GM21381 (cell line): ENCODE measurements around the gene AQP1.

Experiments
- ATAC-seq: cut with Tn5 transposase; IDR thresholded peaks from one replicate; pipeline ENCODE4 v1.9.1; 2021; ENCODE audit warnings: mild to moderate bottlenecking, moderate library complexity; ENCODE audit not compliant: unreplicated experiment

The AQP1 gene

DNA sequence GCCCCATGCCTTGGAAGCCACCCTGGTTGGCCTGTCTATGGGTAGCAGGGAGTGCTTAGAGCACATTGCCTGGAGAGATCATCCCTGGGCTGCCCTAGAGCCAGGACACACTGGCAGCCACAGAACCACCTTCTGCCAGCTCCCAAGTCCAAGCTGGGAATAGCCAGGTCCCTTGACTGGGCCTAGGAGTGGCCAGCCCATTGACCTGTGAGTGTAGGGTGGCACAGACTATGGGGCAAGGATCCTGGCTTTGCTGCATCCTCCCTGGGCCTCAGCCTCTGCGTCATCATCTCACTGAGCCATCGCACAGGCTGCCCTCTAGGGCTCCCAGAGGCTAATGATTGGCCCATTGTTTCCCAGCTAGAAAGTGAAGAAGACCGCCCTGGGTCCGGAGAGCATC is 7.0 kb downstream of the AQP1 start:
- no peak for ATAC-seq

- ATAC-seq: no peak
These were observed 8.4 kb downstream of the AQP1 start for GRCh38 chr7:30920021-30920583.

- ATAC-seq: no peak
These were observed 9.2 kb downstream of the AQP1 start for GRCh38 chr7:30920584-30921539.

DNA sequence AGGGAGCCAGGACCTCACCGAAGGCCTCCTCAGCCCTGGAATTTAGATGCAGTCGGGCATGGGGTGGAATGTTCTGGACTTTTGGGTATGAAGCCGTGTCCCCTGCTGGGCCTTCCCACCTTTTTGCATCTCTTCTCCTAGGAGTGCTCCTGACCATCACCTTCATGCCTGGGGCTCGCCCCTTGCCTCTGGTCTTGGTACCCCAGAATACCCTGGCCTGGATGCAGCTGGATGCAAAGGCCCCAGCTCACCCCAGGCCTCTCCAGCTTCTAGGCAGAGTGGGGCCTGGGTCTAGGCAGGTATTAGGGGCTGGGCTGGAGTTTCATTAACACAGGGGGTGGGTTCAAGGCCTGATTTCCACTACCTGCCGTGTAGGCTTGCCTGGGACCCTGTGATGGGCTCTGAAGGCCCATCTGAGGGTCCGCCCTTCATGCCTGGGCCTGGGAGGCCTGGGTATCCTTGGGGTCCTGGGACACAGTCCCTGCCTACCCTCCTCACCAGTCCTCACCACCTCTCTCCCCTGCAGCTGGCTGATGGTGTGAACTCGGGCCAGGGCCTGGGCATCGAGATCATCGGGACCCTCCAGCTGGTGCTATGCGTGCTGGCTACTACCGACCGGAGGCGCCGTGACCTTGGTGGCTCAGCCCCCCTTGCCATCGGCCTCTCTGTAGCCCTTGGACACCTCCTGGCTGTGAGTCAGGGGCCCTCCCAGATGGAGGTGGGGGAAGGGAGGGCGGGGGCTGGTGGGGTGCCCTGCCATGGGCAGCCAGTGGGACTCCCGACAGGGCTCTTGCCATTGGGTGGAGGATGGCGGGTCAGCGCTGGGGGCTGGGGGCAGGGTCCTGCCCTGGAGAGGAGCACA is 10.1 kb downstream of the AQP1 start:
- ATAC-seq: no peak

- ATAC-seq: no peak
These were observed 10.9 kb downstream of the AQP1 start for GRCh38 chr7:30922596-30922995.

- ATAC-seq: no peak
These were observed 11.5 kb downstream of the AQP1 start for GRCh38 chr7:30923009-30923773.

DNA sequence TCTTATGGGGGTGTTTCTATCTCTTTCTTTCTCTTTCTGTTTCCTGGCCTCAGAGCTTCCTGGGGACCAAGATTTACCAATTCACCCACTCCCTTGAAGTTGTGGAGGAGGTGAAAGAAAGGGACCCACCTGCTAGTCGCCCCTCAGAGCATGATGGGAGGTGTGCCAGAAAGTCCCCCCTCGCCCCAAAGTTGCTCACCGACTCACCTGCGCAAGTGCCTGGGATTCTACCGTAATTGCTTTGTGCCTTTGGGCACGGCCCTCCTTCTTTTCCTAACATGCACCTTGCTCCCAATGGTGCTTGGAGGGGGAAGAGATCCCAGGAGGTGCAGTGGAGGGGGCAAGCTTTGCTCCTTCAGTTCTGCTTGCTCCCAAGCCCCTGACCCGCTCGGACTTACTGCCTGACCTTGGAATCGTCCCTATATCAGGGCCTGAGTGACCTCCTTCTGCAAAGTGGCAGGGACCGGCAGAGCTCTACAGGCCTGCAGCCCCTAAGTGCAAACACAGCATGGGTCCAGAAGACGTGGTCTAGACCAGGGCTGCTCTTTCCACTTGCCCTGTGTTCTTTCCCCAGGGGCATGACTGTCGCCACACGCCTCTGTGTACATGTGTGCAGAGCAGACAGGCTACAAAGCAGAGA is 12.2 kb downstream of the AQP1 start:
- ATAC-seq: no peak

DNA sequence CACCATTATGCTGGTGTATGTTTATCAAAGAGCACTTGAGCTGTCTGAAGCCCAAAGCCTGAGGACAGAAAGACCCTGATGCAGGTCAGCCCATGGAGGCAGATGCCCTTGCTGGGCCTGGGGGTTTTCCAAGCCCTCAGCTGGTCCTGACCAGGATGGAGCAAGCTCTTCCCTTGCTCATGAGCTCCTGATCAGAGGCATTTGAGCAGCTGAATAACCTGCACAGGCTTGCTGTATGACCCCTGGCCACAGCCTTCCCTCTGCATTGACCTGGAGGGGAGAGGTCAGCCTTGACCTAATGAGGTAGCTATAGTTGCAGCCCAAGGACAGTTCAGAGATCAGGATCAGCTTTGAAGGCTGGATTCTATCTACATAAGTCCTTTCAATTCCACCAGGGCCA is 13.0 kb downstream of the AQP1 start:
- no peak for ATAC-seq

- no peak for ATAC-seq
These were observed 13.5 kb downstream of the AQP1 start for GRCh38 chr7:30925117-30925516.

GRCh38 chr7:30925913-30926312 is 14.3 kb downstream of the AQP1 start:
- ATAC-seq: no peak

DNA sequence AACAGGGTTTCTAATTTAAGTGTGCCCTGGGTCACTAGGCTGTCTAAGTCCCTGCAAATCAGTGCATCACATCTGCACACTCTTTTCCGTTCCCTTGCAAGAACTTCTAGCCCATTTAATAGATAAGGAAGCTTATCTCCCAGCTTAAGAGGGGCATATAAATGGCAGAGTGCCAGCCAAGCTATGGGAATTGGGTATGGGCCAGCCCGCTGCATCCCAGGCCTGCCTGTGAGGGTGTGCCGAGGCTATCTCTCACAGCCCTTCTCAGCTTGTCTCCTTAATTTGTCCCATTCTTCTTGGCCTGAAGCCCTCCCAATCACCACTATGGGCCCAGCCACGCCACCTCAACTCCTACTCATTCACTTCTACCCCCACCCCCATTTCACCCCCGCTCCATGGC is 14.7 kb downstream of the AQP1 start:
- ATAC-seq: no peak

GRCh38 chr7:30927040-30927439 is 15.4 kb downstream of the AQP1 start:
- no peak for ATAC-seq

DNA sequence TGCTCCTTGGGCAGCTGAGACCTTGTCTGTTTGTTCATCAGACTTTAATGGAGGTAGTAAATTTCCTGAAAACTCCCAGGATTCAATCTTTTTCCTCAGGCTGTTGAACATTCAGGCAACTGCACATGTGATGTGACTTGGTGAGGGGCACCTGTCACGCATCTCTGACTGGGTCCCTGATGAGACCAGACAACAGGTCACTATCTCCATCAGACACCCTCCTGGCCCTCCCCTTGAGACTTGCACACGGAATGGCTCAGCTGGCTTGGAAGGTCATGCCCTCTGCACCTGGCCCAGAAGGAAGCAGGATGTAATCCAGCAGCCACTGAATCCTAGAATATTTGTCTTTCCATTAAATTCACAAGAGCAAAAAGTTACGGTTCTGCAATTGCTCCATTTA is 15.9 kb downstream of the AQP1 start:
- ATAC-seq: no peak

DNA sequence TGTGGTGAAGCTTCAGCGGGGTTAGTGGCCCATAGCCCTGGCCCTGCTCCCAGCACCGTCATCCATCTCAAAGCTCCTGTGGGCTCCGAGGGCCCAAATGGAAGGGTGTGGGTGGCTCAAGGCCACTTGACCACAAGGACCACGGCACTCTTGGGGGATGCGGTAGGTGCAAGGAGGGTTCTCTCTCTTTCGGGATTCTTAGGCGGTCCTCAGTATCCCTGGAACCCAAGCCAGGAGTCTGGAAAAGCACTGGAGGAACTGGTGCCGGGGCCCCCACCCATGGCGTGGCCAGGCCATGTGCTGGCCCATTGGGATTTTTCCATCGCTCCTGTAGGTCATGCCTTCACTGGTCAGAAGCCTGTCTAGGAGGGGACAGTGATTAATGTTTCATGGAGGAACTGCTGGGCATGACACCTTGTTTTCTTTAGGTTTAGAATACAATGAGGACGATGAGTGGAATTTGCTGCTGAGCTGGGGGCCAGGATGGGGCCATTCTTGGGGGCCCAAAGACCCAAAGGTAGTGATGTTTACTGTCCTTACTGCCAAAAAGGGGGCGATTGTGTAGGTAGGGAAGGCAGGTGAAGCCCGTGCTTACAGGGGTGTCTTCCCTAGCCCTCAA is 16.7 kb downstream of the AQP1 start:
- no peak for ATAC-seq

DNA sequence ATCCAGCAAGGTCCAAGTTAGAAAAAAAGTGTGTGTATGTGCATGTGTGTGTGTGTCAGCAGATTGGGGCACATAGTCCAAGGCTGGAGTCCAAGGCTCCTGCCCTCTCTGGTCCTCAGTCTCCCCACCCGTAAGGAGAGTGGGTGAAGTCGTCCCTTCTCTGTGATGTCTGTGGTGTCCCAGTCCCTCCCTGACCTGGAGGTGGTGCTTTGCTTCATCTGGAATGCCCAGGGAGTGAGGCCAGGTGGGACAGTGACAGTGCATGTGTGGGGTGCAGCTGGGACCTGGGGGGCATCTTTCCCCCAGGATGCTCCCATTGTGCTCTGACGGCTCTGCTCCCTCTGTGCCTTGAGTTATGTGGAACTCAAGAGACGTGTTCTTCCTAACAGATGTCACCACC is 18.0 kb downstream of the AQP1 start:
- ATAC-seq: no peak

- ATAC-seq: no peak
These were observed 19.0 kb downstream of the AQP1 start for GRCh38 chr7:30930621-30931020.

- no peak for ATAC-seq
These were observed 19.7 kb downstream of the AQP1 start for GRCh38 chr7:30931161-30931928.

GRCh38 chr7:30931929-30932540 is 20.4 kb downstream of the AQP1 start:
- ATAC-seq: no peak

GRCh38 chr7:30932562-30932961 is 20.9 kb downstream of the AQP1 start:
- no peak for ATAC-seq
